Effector CD4-positive, alpha-beta T cell (primary cell): Measurements from ENCODE around the gene MGAT4B.
A peak's percentile ranks its signal among the peaks of the same experiment; 100 is the strongest.

ENCODE experiments used
- DNase-seq: peaks from one replicate; pipeline ENCODE4 v3.0.0-alpha.2; 2020

The MGAT4B gene

DNA sequence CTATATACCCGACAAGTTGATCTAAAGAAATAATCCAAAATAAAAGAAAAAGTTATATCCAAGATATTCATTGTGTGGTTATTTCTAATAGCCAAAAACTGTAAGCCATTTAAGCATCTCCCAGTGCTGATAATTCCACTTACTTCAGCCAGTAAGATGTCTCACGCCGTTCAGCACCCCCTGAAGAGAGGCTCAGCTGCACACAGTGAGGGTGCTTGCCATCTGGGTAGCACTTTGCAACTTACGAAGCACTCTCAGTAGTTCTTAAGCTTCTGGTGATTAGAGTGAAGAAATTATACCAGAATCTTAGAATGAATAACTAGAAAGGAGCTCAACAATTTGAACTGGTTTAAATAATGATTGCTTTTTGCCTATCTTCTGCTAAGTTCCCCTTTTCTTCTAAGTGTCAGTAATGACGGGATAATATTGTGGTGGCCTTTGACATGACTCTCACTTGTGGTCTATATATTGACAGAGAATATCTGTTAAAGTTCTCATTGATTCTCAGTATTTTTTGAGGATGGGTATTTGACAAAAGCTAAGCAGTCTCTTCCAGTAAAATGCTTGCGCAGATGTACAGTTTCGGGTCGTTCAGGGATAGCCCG, 39.1 kb downstream of the MGAT4B start:
- no peak for DNase-seq

DNA sequence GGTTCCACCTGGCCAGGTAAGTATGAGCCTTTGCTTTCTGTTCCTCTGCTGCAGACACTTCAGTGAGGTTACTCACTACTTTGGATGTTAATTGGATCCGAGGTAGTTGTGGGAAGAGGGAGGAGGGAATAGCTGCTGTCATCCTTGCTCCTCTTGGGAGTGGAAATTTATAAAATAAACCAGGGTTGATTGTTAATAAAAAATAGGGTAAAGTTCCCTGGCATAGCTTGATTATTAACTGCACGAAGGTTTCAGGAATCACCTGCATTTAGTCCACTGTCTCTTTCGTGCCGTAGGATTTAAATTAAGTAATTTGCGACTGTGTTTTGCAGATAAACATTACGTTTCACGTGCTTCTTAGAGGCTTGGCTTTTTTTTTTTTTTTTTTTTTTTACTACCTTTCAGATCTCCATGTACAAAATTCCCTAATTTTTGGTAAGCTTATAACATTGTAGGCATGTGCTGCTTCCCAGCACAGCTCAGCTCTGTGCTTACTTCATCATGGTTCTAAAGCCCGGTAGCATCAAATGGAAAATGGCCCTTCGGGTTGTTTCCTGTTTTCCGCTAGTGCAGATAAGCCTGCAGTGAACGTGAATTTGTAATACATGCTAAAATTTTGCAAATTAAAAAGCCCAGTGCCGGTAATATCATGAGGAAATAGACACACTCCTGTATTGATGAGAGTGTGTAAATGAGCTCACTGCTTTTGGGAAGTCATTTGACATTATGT, 39.8 kb downstream of the MGAT4B start:
- no peak for DNase-seq

DNA sequence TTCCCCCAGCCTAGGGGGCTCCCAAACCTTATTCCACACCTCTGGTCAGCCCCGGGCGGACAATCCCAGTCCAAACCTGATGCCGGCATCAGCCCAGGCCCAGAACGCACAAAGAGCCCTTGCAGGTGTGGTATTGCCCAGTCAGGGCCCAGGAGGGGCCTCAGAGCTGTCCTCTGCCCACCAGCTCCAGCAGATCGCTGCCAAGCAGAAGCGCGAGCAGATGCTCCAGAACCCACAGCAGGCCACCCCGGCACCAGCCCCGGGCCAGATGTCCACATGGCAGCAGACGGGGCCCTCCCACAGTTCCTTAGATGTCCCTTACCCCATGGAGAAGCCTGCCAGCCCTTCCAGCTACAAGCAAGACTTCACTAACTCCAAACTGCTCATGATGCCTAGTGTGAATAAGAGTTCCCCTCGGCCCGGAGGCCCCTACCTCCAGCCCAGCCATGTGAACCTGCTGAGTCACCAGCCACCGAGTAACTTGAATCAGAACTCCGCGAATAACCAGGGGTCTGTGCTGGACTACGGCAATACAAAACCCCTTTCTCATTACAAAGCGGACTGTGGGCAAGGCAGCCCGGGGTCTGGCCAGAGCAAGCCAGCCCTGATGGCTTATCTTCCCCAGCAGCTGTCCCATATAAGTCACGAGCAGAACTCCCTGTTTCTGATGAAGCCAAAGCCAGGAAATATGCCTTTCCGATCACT, 40.5 kb downstream of the MGAT4B start:
- DNase-seq, result no peak

DNA sequence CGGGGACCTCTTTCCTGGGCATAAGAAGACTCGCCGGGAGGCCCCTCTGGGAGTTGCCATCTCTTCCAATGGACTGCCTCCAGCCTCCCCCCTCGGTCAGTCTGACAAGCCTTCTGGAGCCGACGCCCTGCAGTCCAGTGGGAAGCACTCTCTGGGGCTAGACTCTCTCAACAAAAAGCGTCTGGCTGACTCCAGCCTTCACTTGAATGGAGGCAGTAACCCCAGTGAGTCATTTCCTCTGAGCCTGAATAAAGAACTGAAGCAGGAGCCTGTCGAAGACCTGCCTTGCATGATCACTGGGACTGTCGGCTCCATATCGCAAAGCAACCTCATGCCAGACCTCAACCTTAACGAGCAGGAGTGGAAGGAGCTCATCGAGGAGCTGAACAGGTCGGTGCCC, 41.3 kb downstream of the MGAT4B start:
- no peak for DNase-seq

DNA sequence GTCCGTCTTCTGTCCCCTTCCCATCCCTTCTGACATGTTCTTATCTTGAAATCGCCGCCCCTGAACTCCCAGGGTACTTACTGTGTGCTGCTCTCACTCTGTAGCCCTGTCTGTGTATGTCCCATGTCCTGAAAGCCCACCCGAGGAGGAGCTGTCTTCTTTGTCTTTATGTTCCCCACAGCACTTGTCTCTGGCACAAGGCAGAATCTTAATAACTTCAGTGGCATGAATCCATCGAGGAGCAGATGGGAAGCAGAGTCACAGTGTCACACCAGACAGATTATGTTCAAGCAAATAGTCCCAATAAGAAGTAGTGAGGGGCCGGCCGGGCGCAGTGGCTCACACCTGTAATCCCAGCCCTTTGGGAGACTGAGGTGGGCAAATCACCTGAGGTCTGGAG, 42.6 kb downstream of the MGAT4B start:
- DNase-seq, result no peak

DNA sequence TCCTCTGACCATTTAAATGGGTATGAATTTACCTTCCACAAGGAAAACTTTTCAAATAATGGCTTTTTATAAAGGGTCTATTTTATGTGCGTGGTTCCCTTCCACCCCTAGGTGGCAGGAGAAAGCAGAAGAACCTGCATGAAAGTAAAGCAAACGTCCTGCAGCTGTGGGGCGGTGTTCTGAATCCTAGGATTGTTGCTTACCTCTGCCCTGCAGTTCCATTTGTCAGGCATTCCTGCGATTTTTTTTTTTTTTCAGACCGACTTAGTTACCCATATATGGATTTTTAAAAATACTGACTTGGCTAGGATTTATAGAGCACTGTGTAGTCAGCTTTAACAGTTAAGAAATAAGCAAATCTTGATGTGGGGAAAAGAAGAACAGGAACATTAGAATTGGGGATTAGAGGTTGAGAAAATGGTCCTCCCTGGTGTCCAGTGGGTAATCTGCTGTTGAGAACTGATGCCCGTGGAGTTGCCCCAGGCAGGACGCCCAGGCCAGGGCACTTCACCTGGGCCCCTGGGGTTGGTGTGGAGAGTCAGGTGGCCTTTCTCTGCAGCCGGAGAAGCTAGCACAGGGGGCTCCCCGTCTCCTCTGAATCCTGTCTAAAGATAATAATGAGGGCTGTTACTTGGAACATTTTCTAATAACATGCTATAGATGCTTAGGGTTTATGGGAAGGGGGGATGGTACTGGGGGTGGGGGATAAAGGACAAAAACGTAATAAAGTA, 43.3 kb downstream of the MGAT4B start:
- peak; percentile 41 for DNase-seq

DNA sequence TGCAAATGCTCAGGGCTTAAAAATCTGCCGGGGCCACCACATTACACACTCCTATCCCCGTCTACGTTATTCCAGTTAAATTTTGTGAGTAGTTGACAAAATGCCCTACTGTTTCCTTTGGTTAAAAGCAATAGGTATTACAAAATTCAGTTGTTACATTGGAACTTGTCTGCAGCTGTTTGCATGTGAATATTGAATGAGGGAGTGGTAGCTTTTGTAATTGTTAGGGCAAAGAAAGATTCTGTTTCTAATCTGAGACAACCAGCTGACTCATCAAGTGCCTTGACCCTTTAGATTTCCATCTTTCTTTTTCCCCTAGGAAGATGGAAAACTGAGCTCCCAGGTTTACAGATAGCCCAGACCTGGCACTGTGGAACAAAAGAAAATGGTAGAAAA, 43.9 kb downstream of the MGAT4B start:
- DNase-seq, result no peak

DNA sequence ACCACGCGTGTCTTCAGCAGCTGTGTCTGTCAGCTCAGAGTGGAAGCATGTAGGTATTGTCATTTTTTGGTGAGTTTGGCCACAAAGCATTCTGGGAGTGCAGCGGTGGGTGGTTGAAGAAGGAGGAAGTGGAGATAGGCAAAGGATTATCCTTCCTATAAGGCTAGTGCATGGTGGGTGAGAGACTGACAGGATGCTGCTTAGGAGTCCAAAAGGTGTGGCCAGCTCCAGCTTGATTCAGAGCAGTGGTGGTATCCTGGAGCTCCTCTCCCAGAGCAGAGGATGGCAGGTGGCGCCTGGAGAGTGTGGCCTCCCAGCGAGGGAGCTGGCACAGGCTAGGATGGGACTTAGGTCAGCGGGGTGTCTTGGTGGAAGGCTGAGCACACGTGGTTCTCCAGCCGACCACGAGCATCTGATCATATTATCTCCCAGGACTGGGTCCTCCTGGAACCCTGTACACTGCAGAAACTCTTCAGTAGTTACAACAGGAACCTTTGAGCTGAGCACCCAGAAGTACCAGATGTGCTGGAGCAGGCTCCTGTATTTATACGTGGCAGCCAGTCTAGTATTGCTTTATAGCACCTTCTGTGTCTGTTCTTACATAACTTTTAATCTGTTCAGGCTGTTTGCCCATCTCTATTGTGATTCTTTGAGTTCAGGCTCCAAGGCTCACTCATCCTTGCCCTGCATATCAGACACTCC, 44.4 kb downstream of the MGAT4B start:
- peak; percentile 6 for DNase-seq

DNA sequence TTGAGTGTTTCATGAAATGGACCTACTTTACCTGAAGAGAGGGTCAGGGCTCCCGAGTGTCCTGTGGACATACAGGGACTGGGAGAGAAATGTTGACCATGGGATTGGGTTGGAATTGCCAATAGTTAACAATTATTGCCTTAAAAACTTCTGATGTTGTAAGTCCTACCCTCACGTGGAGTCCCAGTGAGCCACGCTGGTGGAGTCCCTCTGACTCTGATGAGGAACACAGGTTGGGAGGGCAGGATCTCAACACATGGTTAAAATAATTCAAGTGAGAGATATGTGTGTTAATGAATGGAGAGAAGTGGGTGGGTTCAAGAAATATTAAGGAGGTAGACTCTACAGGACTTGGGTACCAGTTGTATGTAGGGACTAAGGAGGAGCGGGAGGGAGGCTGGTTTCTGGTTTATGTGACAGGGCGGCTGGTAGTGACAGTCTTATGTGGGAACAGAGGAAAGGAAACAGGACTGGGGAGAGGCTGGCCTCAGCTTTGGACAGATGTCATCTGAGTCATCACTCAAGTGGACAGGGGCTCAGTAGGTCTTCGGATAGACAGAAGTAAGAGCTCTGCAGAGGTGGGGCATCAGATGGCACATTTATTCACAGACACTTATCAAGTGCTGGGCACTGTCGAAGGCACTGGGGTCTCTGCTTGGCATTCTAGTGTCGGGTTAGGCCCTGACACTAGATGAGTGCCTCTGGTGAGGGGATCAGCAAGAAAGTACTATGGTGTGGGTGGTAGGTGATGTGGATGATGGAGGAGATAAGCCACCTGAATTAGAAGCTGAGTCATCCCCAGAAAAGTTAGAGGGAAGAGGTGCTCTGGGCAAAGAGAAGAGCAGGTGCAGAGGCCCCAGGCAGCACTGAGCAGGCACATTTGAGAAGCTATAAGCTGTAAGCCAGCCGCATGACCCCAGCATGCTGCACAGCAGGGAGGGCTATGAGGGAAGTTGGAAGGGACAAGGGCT, 46.8 kb downstream of the MGAT4B start:
- no peak for DNase-seq

DNA sequence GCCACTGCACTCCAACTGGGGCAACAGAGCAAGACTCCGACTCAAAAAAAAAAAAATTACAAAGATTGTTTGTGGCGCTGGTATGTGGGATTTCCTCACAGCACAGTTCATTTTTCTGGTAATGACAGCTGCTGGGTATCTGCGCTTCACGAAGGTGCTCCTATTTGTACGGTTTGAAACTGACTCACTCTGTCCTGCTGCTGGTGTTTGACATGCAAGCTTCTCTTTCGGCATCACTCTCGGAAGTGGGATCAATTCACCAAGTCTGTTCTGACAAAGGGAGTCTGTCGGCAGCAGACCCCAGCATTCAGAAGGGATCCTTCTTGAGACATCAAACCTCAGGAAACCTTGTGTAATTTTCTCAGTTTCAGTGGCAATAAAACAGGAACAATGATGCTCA, 47.7 kb downstream of the MGAT4B start:
- DNase-seq, result no peak

DNA sequence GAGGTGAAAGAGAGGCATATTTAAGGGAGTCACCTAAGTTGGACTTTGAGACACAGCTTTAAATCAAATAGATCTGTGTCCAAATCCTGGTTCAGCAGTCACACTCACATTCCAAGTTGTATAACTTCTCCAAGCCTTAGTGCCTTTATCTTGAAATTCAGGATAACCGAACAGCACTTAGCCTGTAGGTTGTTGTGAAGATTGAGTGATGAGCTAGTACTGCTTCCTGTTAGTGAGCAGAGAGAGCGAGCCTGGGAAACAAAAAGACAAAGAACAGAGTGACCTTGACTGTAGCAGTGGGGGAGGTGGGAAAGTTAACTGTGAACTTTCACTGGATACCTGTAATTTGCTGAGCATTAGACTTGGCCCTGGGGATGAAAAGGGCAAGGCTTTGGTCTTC, 51.6 kb downstream of the MGAT4B start:
- no peak for DNase-seq

DNA sequence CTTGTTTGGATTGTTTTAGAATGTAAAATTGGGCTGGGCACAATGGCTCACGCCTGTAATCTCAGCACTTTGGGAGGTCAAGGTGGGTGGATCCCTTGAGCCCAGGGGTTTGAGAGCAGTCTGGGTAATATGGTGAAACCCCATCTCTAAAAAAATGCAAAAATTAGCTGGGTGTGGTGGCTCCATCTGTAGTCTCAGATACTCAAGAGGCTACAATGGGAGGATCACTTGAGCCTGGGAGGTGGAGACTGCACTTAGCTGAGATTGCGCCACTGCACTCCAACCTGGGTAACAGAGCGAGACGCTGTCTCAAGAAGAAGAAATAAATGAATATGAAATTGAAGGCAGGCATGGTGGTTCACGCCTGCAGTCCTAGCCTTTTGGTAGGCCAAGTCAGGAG, 52.7 kb downstream of the MGAT4B start:
- DNase-seq, result no peak

DNA sequence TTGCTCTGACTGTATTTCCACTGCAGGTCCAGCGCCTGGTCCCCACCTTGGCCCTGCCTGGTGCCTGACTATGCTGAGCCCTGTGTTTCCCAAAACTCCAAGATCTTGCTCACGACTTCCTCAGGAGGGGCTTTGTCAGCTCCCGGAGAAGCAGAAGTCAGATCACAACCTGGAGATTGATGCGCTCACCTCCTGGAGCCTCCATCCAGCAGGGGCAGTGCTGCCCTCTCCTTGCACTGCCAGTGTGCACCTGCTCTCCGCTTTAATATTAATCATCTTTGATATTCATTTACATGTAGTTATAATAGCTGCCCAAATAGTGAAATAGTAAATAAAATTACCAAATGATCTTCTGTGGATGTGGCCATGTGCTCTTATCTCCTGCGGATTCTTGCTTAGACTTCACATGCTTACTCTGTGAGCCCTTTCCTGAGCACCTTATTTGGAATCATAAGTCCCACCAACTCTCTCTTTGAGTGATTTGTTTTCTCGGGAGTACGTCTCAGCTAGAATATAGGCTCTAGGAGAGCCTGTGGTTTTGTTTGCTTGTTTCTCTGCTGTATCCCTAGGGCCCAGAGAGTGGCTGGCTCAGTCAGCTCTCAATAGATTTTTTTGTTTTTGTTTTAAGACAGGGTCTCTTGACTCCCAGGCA, 56.7 kb downstream of the MGAT4B start:
- DNase-seq, result no peak

DNA sequence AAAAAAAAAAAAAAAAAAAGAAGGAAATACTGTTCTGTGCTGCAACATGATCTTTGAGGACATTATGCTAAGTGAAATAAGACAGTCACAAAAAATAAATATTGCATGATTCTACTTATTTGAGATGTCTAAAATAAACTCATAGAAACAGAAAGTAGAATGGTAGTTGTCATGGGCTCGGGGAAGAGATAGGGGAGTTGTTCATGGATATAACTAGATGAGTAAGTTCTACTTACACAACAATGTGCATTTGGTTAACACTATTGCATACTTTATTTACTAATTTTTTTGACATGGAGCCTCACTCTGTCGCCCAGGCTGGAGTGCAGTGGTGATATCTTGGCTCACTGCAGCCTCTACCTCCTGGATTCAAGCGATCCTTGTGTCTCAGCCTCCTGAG, 58.9 kb downstream of the MGAT4B start:
- no peak for DNase-seq
